ENCODE measurements around the gene SORCS2. TPM values are rescaled to one million over a fixed set of nuclear protein-coding genes. Genes with fewer than 3 reads are reported as not detected.

SORCS2 gene
- total RNA-seq, 1 experiment from 2014 or later, result 0.15 TPM

DNA sequence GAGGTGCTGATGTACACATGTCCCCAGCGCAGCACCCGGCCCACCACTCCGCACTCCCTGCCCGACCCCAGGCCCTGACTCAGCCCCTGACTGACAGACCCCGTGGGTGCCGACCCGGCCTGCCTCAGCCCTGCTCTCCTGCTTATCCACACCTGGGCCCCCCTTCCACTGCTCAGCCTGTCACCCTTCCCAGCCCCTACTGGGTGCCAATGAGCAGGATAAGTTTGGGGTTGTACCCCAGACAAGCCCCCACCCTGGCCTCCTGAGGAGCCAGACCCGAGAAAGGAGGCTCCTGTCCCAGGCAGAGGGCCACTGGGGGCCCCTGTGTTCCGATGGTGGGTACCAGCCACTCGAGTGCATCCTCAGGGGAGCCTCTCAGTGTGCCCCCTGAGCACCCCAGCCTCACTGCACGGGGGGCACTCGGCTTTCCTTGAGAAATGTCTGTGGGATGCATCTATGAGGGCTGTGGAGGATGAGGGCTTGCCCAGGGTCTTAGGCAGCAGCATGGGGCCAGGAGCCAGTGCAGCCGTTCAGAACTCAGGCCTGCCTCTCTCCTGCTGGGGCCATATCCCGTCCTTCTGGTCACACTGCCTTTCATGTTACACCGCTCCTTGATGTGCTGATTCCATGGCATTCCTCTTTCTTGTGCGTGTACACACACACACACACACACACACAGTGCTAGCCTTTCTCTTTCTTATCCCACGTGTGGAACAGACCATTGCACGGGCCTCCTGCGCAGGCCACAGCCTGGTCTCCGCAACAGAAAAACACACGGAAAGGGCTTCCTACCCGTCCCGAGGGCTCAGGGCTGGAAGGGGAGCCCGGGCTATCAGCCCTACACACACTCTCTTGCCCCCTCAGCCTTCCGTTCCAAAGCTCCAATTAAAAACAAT lies 462.5 kb downstream of the SORCS2 start:
- in situ Hi-C loops (cut with HindIII; ENCODE audit: low pct_unique_long_range_greater_than_20kb, low sequenced_read_pairs), result no loop called here
- H3K27ac ChIP-seq (ENCODE audit: low read length), result no peak overlapping the region
- intact Hi-C loops (cut with micrococcal nuclease; ENCODE audit: unreplicated experiment), result no loop called here
- POLR2A ChIA-PET, result no interaction called here
- no peak overlapping the region for H3K4me3 ChIP-seq (ENCODE audit: low read depth in 2 of 2, low read length in 2 of 2)
- H3K27me3 ChIP-seq (ENCODE audit: control insufficient read depth, insufficient read depth, low read length), result no peaks in the 10 kb centered on the region
- no peak for ATAC-seq
- no peaks in the 10 kb centered on the region for H3K36me3 ChIP-seq (ENCODE audit: control insufficient read depth, insufficient read depth, low read length)
- BruUV-seq (replicated peaks), result no TSS peak
- H3K9me3 ChIP-seq (ENCODE audit: control insufficient read depth, insufficient read depth, low read depth, low read length), result no peaks in the 10 kb centered on the region
- no peaks in the 10 kb centered on the region for H3K4me1 ChIP-seq (ENCODE audit: control insufficient read depth, insufficient read depth, low read length)
- CTCF ChIA-PET, result interaction anchor here (0.6 kb wide), 1 partner anchor 53 kb away, joined by 3 read pairs; no protein-coding TSS in a partner anchor
- DNase-seq (ENCODE audit: low read depth, low spot score), result no peak
- TF ChIP-seq SIN3A (IDR thresholded peaks at IDR 0.05; ENCODE audit: borderline replicate concordance, insufficient read depth, low read depth, low read length), result no peak
- TF ChIP-seq, protein P1, sequence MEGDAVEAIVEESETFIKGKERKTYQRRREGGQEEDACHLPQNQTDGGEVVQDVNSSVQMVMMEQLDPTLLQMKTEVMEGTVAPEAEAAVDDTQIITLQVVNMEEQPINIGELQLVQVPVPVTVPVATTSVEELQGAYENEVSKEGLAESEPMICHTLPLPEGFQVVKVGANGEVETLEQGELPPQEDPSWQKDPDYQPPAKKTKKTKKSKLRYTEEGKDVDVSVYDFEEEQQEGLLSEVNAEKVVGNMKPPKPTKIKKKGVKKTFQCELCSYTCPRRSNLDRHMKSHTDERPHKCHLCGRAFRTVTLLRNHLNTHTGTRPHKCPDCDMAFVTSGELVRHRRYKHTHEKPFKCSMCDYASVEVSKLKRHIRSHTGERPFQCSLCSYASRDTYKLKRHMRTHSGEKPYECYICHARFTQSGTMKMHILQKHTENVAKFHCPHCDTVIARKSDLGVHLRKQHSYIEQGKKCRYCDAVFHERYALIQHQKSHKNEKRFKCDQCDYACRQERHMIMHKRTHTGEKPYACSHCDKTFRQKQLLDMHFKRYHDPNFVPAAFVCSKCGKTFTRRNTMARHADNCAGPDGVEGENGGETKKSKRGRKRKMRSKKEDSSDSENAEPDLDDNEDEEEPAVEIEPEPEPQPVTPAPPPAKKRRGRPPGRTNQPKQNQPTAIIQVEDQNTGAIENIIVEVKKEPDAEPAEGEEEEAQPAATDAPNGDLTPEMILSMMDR (IDR thresholded peaks at IDR 0.05), result no peak
- TF ChIP-seq TCF7L2 (IDR thresholded peaks at IDR 0.05; ENCODE audit: low read depth, low read length), result no peak
- no peak for TF ChIP-seq POLR2AphosphoS5 (IDR thresholded peaks at IDR 0.05; ENCODE audit: low read depth, low read length)
- TF ChIP-seq, protein P2, sequence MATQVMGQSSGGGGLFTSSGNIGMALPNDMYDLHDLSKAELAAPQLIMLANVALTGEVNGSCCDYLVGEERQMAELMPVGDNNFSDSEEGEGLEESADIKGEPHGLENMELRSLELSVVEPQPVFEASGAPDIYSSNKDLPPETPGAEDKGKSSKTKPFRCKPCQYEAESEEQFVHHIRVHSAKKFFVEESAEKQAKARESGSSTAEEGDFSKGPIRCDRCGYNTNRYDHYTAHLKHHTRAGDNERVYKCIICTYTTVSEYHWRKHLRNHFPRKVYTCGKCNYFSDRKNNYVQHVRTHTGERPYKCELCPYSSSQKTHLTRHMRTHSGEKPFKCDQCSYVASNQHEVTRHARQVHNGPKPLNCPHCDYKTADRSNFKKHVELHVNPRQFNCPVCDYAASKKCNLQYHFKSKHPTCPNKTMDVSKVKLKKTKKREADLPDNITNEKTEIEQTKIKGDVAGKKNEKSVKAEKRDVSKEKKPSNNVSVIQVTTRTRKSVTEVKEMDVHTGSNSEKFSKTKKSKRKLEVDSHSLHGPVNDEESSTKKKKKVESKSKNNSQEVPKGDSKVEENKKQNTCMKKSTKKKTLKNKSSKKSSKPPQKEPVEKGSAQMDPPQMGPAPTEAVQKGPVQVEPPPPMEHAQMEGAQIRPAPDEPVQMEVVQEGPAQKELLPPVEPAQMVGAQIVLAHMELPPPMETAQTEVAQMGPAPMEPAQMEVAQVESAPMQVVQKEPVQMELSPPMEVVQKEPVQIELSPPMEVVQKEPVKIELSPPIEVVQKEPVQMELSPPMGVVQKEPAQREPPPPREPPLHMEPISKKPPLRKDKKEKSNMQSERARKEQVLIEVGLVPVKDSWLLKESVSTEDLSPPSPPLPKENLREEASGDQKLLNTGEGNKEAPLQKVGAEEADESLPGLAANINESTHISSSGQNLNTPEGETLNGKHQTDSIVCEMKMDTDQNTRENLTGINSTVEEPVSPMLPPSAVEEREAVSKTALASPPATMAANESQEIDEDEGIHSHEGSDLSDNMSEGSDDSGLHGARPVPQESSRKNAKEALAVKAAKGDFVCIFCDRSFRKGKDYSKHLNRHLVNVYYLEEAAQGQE (IDR thresholded peaks at IDR 0.05; ENCODE audit: insufficient read depth in 1 of 2, low read depth in 2 of 2, low read length in 1 of 2), result no peak

DNA sequence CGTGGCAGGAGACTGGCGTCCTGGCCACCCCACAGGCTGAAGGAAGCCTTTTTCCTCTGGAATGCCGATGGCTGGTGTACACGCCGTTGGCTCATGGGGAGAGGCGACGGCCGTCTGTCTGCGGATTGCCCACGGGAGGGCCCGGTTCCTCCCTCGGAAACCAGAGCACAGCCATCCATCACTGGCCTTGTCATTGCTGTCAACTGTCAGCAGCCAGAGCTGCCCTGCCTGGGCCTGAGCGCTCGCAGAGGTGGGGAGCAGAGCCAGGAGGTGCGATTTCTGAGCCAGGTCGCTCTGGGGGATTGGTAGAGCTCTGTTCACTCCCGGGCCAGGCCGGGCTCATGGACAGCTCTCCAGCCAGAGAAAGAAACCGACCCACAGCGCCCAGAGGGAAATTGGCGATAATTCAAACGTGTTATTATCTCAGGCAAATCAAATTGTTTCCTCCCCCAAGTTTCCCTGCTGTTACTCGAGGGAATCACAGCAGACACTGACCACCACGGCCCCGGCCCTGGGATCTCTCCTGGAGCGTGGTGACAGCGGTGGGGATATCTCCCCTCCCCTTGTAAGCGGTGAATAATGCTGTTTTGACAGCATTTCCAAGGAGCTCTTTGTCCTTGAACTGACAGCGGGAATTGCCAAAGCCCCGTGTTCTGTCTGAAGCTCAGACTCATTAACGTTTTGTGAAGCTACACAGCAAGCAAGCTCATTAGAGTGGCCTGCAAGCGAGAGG lies 463.3 kb downstream of the SORCS2 start:
- H3K4me3 ChIP-seq (ENCODE audit: low read depth in 2 of 2, low read length in 2 of 2), result no peak overlapping the region
- ATAC-seq (no peak), DNase-seq (ENCODE audit: low read depth, low spot score) (no peak)
- in situ Hi-C loops (cut with HindIII; ENCODE audit: low pct_unique_long_range_greater_than_20kb, low sequenced_read_pairs) (no loop called here), intact Hi-C loops (cut with micrococcal nuclease; ENCODE audit: unreplicated experiment) (no loop called here)
- H3K27ac ChIP-seq (ENCODE audit: low read length), result no peak overlapping the region
- BruUV-seq (replicated peaks), result no TSS peak
- CTCF ChIA-PET, result no interaction called here
- H3K9me3 ChIP-seq (ENCODE audit: control insufficient read depth, insufficient read depth, low read depth, low read length), result no peaks in the 10 kb centered on the region
- TF ChIP-seq SIN3A (IDR thresholded peaks at IDR 0.05; ENCODE audit: borderline replicate concordance, insufficient read depth, low read depth, low read length) (no peak), POLR2AphosphoS5 (IDR thresholded peaks at IDR 0.05; ENCODE audit: low read depth, low read length) (no peak), TCF7L2 (IDR thresholded peaks at IDR 0.05; ENCODE audit: low read depth, low read length) (no peak)
- TF ChIP-seq, protein P2 (IDR thresholded peaks at IDR 0.05; ENCODE audit: insufficient read depth in 1 of 2, low read depth in 2 of 2, low read length in 1 of 2), result no peak
- TF ChIP-seq, protein P1 (IDR thresholded peaks at IDR 0.05), result no peak
- no peaks in the 10 kb centered on the region for H3K4me1 ChIP-seq (ENCODE audit: control insufficient read depth, insufficient read depth, low read length)
- H3K27me3 ChIP-seq (ENCODE audit: control insufficient read depth, insufficient read depth, low read length), result no peaks in the 10 kb centered on the region
- POLR2A ChIA-PET, result no interaction called here
- no peaks in the 10 kb centered on the region for H3K36me3 ChIP-seq (ENCODE audit: control insufficient read depth, insufficient read depth, low read length)

All from Panc1 (cell line).